HG02571 (cell line): ENCODE data around the gene CCDC192.
"Not testable (repeated sequence)": the region's sequence is repeated elsewhere in the genome, so short reads cannot be mapped to it uniquely, and the experiment has no call there.

Experiments
- ATAC-seq: cut with Tn5 transposase; IDR thresholded peaks from one replicate; pipeline ENCODE4 v1.9.1; 2021; ENCODE audit warnings: mild to moderate bottlenecking, moderate library complexity; ENCODE audit not compliant: unreplicated experiment

CCDC192 gene

GRCh38 chr5:127758766-127759283 lies 55.6 kb downstream of the CCDC192 start:
- no peak for ATAC-seq

GRCh38 chr5:127761869-127762268 lies 58.7 kb downstream of the CCDC192 start:
- ATAC-seq: no peak

- ATAC-seq: no peak
Measured at GRCh38 chr5:127762412-127762811, 59.2 kb downstream of the CCDC192 start.

GRCh38 chr5:127766676-127767335 lies 63.6 kb downstream of the CCDC192 start:
- ATAC-seq: no peak

- no peak for ATAC-seq
Measured at GRCh38 chr5:127769386-127769785, 66.2 kb downstream of the CCDC192 start.

- no peak for ATAC-seq
Measured at GRCh38 chr5:127770272-127770671, 67.1 kb downstream of the CCDC192 start.

- no peak for ATAC-seq
Measured at GRCh38 chr5:127772531-127772930, 69.3 kb downstream of the CCDC192 start.

GRCh38 chr5:127774221-127774620 lies 71.0 kb downstream of the CCDC192 start:
- no peak for ATAC-seq

GRCh38 chr5:127776477-127776876 lies 73.3 kb downstream of the CCDC192 start:
- ATAC-seq: no peak

GRCh38 chr5:127777957-127778356 lies 74.8 kb downstream of the CCDC192 start:
- no peak for ATAC-seq

- ATAC-seq: not testable (repeated sequence)
Measured at GRCh38 chr5:127782450-127782849, 79.3 kb downstream of the CCDC192 start.

GRCh38 chr5:127785098-127785927 lies 82.1 kb downstream of the CCDC192 start:
- peak; percentile 84 for ATAC-seq

- no peak for ATAC-seq
Measured at GRCh38 chr5:127791439-127791838, 88.2 kb downstream of the CCDC192 start.

GRCh38 chr5:127791908-127792307 lies 88.7 kb downstream of the CCDC192 start:
- ATAC-seq: not testable (repeated sequence)

- ATAC-seq: no peak
Measured at GRCh38 chr5:127793052-127793451, 89.9 kb downstream of the CCDC192 start.

- ATAC-seq: no peak
Measured at GRCh38 chr5:127793879-127794278, 90.7 kb downstream of the CCDC192 start.

- ATAC-seq: no peak
Measured at GRCh38 chr5:127796211-127796610, 93.0 kb downstream of the CCDC192 start.

- no peak for ATAC-seq
Measured at GRCh38 chr5:127799293-127799905, 96.2 kb downstream of the CCDC192 start.

- ATAC-seq: no peak
Measured at GRCh38 chr5:127801751-127802476, 98.7 kb downstream of the CCDC192 start.

GRCh38 chr5:127802477-127802865 lies 99.3 kb downstream of the CCDC192 start:
- ATAC-seq: no peak

- no peak for ATAC-seq
Measured at GRCh38 chr5:127804886-127805426, 101.8 kb downstream of the CCDC192 start.
